Stimulated activated CD8-positive, alpha-beta memory T cell treated with anti-CD3 and anti-CD28 coated beads, Interleukin-15, amount 100 ng/mL, for 1 hour (primary cell): ENCODE data around the gene MFAP3L.

Experiments used
- DNase-seq: peaks from one replicate; pipeline ENCODE4 v3.0.0-alpha.2; 2020; ENCODE audit warnings: low read depth

MFAP3L gene

DNA sequence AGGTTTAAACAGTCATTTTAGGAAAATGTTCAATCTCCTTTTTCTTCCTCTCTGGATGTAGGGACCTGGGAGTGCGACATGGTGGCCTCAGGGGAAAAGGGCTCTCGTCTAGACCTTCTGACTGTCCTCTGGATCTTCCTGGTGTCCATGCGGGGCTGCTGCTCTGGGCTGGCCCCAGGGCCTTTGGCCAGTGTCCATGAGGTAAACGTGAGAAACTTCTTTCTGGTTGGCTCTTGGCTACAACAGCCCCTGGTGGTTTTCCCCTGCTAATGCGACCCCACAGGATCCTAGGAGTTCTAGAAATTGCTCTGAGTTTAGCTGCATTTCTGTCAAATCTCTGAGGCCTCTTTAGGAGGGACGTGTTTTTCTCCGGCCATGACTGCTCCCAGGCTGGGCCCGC, 85.7 kb downstream of the MFAP3L start:
- DNase-seq, result no peak
